ENCODE measurements around the gene PLA2G15. TPM values are rescaled to one million over a fixed set of nuclear protein-coding genes. Genes with fewer than 3 reads are reported as not detected.
"Not testable (repeated sequence)": the region's sequence is repeated elsewhere in the genome, so short reads cannot be mapped to it uniquely, and the experiment has no call there.

Gene PLA2G15
- total RNA-seq, 1 experiment from 2014 or later, result 10.2 TPM

GRCh38 chr16:68287276-68288251, 42.4 kb downstream of the PLA2G15 start (continued):
- TF ChIP-seq PREB (CRISPR knock-in tag; IDR thresholded peaks at IDR 0.05; ENCODE audit: borderline replicate concordance), result no peak

GRCh38 chr16:68288252-68288650, 43.1 kb downstream of the PLA2G15 start:
- Mint-ChIP-seq H3K9me3 (no peaks in the 10 kb centered on the region), H3K27ac (no peak overlapping the region), H3K4me1 (peaks cover 8% of the 10 kb centered on the region), H3K36me3 (peaks cover 28% of the 10 kb centered on the region), H3K4me3 (no peak overlapping the region), H3K27me3 (ENCODE audit: low read depth) (no peaks in the 10 kb centered on the region)
- TF ChIP-seq GRHL2 (CRISPR knock-in tag; IDR thresholded peaks at IDR 0.05; ENCODE audit: insufficient replicate concordance, severe bottlenecking), result no peak
- TF ChIP-seq CREB1 (CRISPR knock-in tag; IDR thresholded peaks at IDR 0.05), result no peak
- no peak for TF ChIP-seq ATF2 (CRISPR knock-in tag; IDR thresholded peaks at IDR 0.05; ENCODE audit: borderline replicate concordance, low read depth)
- TF ChIP-seq CBFB (CRISPR knock-in tag; IDR thresholded peaks at IDR 0.05; ENCODE audit: low read depth), result no peak
- no peak for TF ChIP-seq USF2 (CRISPR knock-in tag; IDR thresholded peaks at IDR 0.05)
- ChIA-PET POLR2A (no interaction called here), CTCF (interaction anchor here (4.2 kb wide), 1 partner anchor 24 kb away, joined by 24 read pairs; the partner anchor contains the start of gene SLC7A6)
- DNase-seq (ENCODE audit: low spot score), result no peak
- ATAC-seq, result no peak

- H3K4me1 Mint-ChIP-seq; H3K4me3 Mint-ChIP-seq; H3K27me3 Mint-ChIP-seq (ENCODE audit: low read depth); H3K27ac Mint-ChIP-seq; H3K9me3 Mint-ChIP-seq; POLR2A ChIA-PET; DNase-seq (ENCODE audit: low spot score); ATAC-seq: not testable (repeated sequence)
- H3K36me3 Mint-ChIP-seq, result peaks cover 32% of the 10 kb centered on the region
- CTCF ChIA-PET, result interaction anchor here (4.2 kb wide), 1 partner anchor 25 kb away, joined by 24 read pairs; the partner anchor contains the start of gene SLC7A6
Observed at GRCh38 chr16:68288796-68289195, 43.6 kb downstream of the PLA2G15 start.

- DNase-seq (ENCODE audit: low spot score) (no peak), ATAC-seq (no peak)
- H3K9me3 Mint-ChIP-seq, result no peaks in the 10 kb centered on the region
- H3K27me3 Mint-ChIP-seq (ENCODE audit: low read depth), result no peaks in the 10 kb centered on the region
- peaks cover 8% of the 10 kb centered on the region for H3K4me1 Mint-ChIP-seq
- no peak overlapping the region for H3K4me3 Mint-ChIP-seq
- peaks cover 32% of the 10 kb centered on the region for H3K36me3 Mint-ChIP-seq
- no peak for TF ChIP-seq SMAD3 (CRISPR knock-in tag; IDR thresholded peaks at IDR 0.05; ENCODE audit: borderline replicate concordance)
- no peak for TF ChIP-seq TP53 (CRISPR knock-in tag; IDR thresholded peaks at IDR 0.05)
- TF ChIP-seq SP1 (CRISPR knock-in tag; conservative IDR thresholded peaks at IDR 0.05), result no peak
- TF ChIP-seq MAX (CRISPR knock-in tag; IDR thresholded peaks at IDR 0.05), result no peak
- TF ChIP-seq ZNF281 (CRISPR knock-in tag; IDR thresholded peaks at IDR 0.05), result no peak
- TF ChIP-seq NFE2L1 (CRISPR knock-in tag; IDR thresholded peaks at IDR 0.05), result no peak
- TF ChIP-seq OVOL2 (CRISPR knock-in tag; IDR thresholded peaks at IDR 0.05; ENCODE audit: borderline replicate concordance), result no peak
- TF ChIP-seq E2F5 (CRISPR knock-in tag; IDR thresholded peaks at IDR 0.05), result no peak
- no peak for TF ChIP-seq KAT7 (CRISPR knock-in tag; IDR thresholded peaks at IDR 0.05; ENCODE audit: borderline replicate concordance)
- TF ChIP-seq ESRRA (CRISPR knock-in tag; IDR thresholded peaks at IDR 0.05; ENCODE audit: borderline replicate concordance), result no peak
- TF ChIP-seq ETV6 (CRISPR knock-in tag; IDR thresholded peaks at IDR 0.05), result no peak
- TF ChIP-seq USF2 (CRISPR knock-in tag; IDR thresholded peaks at IDR 0.05), result no peak
- TF ChIP-seq ZNF232 (CRISPR knock-in tag; IDR thresholded peaks at IDR 0.05), result no peak
- no peak for TF ChIP-seq ELF4 (CRISPR knock-in tag; IDR thresholded peaks at IDR 0.05; ENCODE audit: low read depth)
- H3K27ac Mint-ChIP-seq, result no peak overlapping the region
- CTCF ChIA-PET, result interaction anchor here (1.7 to 4.2 kb wide), 2 partner anchors 25 to 28 kb away, joined by 6 to 24 read pairs; partner anchors contain the start of gene SLC7A6
- POLR2A ChIA-PET, result no interaction called here
Observed at GRCh38 chr16:68289202-68289601, 44.0 kb downstream of the PLA2G15 start.

Measured in WTC11 (cell line).